AG04449 (cell line): Measurements from ENCODE around the gene COQ10B.
A peak's percentile ranks its signal among the peaks of the same experiment; 100 is the strongest.

ENCODE experiments used
- CTCF ChIA-PET: fragments of 350-600 bp; formaldehyde crosslinking; extraction: SDS; loops from one replicate; lab custom pipeline; 2021; ENCODE audit warnings: antibody characterized with exemption; lab: Yijun Ruan, JAX
- POLR2A ChIA-PET: fragments of 400-600, 350-600 bp; formaldehyde crosslinking; extraction: SDS; loops from one replicate; lab custom pipeline; 2020; ENCODE audit warnings: antibody characterized with exemption, inconsistent platforms; lab: Yijun Ruan, JAX
- DNase-seq: peaks from one replicate; pipeline ENCODE4 v3.0.0-alpha.2; 2010; ENCODE audit warnings: low read depth, low spot score
- H3K4me3 ChIP-seq: 2 replicates; pipeline ENCODE4 v1.5.1; 2011; ENCODE audit warnings: low read depth, mild to moderate bottlenecking, control low read depth, low read length
- TF ChIP-seq, protein P1 (sequence below): IDR thresholded peaks from one replicate; pipeline ENCODE4 v1.5.1; 2011; ENCODE audit warnings: mild to moderate bottlenecking, moderate library complexity, low read length, control low read depth, inconsistent platforms; ENCODE audit not compliant: insufficient read depth; ENCODE audit errors: missing control alignments

The COQ10B gene

DNA sequence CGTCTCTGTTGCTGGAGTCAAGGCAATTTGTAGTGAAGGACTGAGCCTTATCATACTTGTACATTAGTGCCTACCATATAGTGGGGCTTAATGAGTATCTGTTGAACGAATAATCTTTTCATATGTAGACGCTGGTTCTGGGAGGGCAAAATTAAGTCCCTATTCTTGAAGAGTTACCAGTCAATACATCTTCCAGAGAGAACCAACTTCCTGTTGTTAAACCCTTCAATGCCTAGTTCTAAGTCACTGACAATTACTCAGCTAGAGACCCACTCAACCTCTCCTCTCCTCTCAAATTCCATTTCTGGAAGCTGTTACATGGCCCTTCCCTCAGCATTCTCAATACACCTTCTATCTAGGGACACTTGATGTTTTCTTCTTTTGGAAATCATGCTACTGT is 61.4 kb downstream of the COQ10B start:
- POLR2A ChIA-PET: interaction anchor here (0.6 kb wide), 1 partner anchor 15 kb away, joined by 3 read pairs; the partner anchor contains the start of gene HSPD1

DNA sequence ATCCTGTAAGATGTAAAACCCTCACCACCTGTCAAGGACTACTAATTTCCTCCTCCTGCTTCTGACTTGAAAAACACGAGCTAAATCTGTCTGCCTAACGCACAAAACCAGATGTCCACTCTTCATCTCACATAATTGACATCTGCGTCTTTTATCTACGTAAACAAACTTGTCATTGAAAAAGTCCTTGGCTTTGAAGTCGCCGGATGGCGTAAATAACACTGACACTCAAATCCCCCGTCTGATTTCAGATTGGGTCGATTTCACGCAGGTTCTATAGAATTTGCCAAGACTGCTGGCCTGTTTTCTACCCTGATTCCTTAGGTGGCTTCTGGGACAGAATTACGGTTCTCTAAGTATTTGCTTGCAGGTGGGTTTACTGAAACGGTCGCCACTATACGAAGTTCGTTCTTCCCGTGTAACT is 62.0 kb downstream of the COQ10B start:
- TF ChIP-seq, protein P1, sequence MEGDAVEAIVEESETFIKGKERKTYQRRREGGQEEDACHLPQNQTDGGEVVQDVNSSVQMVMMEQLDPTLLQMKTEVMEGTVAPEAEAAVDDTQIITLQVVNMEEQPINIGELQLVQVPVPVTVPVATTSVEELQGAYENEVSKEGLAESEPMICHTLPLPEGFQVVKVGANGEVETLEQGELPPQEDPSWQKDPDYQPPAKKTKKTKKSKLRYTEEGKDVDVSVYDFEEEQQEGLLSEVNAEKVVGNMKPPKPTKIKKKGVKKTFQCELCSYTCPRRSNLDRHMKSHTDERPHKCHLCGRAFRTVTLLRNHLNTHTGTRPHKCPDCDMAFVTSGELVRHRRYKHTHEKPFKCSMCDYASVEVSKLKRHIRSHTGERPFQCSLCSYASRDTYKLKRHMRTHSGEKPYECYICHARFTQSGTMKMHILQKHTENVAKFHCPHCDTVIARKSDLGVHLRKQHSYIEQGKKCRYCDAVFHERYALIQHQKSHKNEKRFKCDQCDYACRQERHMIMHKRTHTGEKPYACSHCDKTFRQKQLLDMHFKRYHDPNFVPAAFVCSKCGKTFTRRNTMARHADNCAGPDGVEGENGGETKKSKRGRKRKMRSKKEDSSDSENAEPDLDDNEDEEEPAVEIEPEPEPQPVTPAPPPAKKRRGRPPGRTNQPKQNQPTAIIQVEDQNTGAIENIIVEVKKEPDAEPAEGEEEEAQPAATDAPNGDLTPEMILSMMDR: no peak
- POLR2A ChIA-PET: interaction anchor here (1.2 to 2.5 kb wide), 2 partner anchors 14 to 15 kb away, joined by 3 to 25 read pairs; partner anchors contain the start of genes HSPD1 and HSPE1
- peak overlapping the region; percentile 93 for H3K4me3 ChIP-seq
- no peak for DNase-seq
- CTCF ChIA-PET: interaction anchor here (0.9 kb wide), 1 partner anchor 10 kb away, joined by 4 read pairs; no protein-coding TSS in a partner anchor

More for the DNA sequence above, 61.4 kb downstream of the COQ10B start:
- CTCF ChIA-PET: interaction anchor here (0.9 kb wide), 1 partner anchor 10 kb away, joined by 4 read pairs; no protein-coding TSS in a partner anchor
- peak overlapping the region; percentile 93 for H3K4me3 ChIP-seq
- TF ChIP-seq, protein P1: no peak
- DNase-seq: no peak

DNA sequence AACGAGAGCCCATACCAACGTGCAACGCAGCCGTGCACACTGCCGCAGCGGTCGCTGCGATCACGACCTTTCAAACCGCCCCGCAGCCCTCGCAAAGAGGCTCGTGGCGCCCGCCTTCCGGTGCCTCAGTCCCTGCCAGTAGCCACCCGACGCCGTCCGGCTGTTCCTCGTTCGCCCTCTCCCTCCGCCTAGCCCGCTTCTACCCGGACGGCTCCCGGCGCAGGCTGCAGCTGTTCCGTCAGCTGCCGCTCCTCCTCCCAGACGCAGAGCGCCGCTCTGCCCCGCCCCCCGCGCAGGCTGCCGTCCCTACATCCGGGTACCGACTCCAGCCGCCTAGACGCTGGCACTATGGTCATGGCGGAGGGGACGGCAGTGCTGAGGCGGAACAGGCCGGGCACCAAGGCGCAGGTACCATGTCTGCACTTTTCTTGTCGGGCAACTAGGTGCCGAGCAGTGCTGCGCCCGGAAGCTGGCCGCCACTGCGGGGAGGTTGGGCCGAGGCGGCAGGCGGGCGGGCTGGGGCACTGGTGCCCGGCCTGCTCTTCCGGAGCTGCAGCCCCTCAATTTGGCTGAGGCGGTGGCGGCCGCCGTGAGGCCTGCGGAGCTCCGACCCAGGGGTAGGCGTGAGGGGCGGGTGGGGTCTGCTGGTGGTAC is 62.5 kb downstream of the COQ10B start, which contains the start of gene MOB4:
Gene MOB4 (plus strand): TSS at position 328 of the 654 bp plus-strand sequence. CDS start 21 bp downstream, at position 349.
- ChIA-PET POLR2A (interaction anchor here (0.7 to 2.5 kb wide), 9 partner anchors 13 to 375 kb away, joined by 3 to 25 read pairs (median 3); partner anchors contain the start of genes COQ10B, HSPD1, HSPE1 and MARS2), CTCF (interaction anchor here (0.6 to 1.0 kb wide), 4 partner anchors 11 to 628 kb away, joined by 3 to 4 read pairs (median 3); no protein-coding TSS in a partner anchor)
- DNase-seq: peak; percentile 71
- TF ChIP-seq, protein P1: no peak
- H3K4me3 ChIP-seq: peak within 1 kb of the TSS; percentile 93

DNA sequence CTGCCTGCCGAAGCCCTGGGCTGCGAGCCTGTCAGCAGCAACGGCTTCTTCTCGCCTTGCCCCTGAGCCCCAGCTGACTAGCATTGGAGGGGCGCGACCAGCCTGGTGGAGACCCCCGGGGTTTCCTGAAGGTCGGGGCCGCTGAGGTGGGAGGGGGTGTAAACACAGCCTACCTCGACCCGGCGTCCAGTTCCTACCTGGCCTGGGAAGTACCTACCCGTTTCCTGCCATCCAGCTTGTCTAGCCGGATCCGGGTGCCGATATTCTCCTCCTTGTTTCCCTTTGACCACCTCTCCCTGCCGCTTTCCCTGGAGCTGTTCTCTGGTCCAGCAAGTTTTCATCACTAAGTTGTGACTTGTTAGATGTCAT is 63.0 kb downstream of the COQ10B start:
- TF ChIP-seq, protein P1: no peak
- peak overlapping the region; percentile 93 for H3K4me3 ChIP-seq
- DNase-seq: no peak
- ChIA-PET POLR2A (interaction anchor here (0.7 to 2.5 kb wide), 9 partner anchors 13 to 376 kb away, joined by 3 to 25 read pairs (median 3); partner anchors contain the start of genes COQ10B, HSPD1, HSPE1 and MARS2), CTCF (interaction anchor here (0.6 to 1.0 kb wide), 4 partner anchors 64 to 628 kb away, joined by 3 read pairs; no protein-coding TSS in a partner anchor)

DNA sequence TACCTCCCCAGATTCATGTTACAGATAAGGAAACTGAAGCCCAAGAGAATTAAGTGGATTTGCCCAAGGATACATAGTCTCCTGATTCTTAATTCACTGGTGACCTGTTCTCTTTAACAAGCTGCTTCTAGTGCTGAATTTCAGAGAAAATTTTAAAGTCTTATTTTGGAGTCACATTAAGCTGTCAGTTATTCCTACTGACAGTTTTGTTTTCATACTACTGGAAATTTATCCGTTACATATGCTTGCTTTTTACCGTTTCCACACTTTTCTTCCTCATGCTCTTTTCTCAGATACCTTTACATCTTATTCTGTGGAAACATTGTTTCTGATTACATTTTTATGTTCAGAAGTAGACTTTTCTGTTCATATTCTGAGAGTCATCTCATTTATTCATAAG is 63.8 kb downstream of the COQ10B start:
- H3K4me3 ChIP-seq: peak overlapping the region; percentile 93
- TF ChIP-seq, protein P1: no peak
- POLR2A ChIA-PET: interaction anchor here (1.0 to 2.5 kb wide), 4 partner anchors 13 to 188 kb away, joined by 3 to 25 read pairs (median 6); partner anchors contain the start of genes COQ10B, HSPD1, HSPE1 and MARS2

More for the DNA sequence above, 63.8 kb downstream of the COQ10B start:
- DNase-seq: no peak
- CTCF ChIA-PET: interaction anchor here (1.0 kb wide), 1 partner anchor 65 kb away, joined by 3 read pairs; no protein-coding TSS in a partner anchor
